Measurements from ENCODE around the gene USP6NL.

DNA sequence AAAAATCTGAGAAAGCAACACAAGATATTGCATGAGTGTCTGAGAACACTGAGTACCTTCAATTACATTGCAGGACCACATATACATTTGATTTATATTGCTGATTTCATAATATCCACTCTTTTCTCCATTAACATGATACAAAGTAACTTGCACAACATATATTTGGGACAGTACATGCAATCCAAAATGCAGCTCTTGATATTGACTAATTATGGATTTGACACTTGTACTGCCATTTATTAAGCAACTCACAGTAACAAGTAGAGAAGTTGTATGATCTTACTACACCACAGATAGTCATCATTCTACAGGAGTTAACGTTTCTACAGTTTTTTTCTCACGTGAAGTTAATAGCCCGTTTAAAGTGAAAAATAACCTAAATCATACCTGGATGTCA lies 46.7 kb downstream of the USP6NL start:
- TF ChIP-seq CTCF (conservative IDR thresholded peaks at IDR 0.05 in 1 of 2, IDR thresholded peaks at IDR 0.05 in 1 of 2; ENCODE audit: extremely low read depth in 1 of 2, insufficient read depth in 1 of 2, low read depth in 1 of 2, low read length in 2 of 2) (no peak), EZH2 (IDR thresholded peaks at IDR 0.05; ENCODE audit: borderline replicate concordance, low read length) (no peak)
